Endothelial cell (in vitro differentiated cells): ENCODE results near the gene RBM15. TPM values are rescaled to one million over a fixed set of nuclear protein-coding genes. Genes with fewer than 3 reads are reported as not detected.

Experiments
- DNase-seq: peaks from one replicate; pipeline ENCODE4 v3.0.0; 2021; ENCODE audit warnings: low spot score
- H3K27ac Mint-ChIP-seq: one replicate; pipeline ENCODE4 v1.8.0; 2021; ENCODE audit warnings: mixed read lengths, inconsistent platforms; ENCODE audit not compliant: unreplicated experiment
- H3K27me3 Mint-ChIP-seq: one replicate; pipeline ENCODE4 v1.8.0; 2021; ENCODE audit warnings: mild to moderate bottlenecking, moderate library complexity, mixed read lengths, inconsistent platforms; ENCODE audit not compliant: unreplicated experiment
- H3K36me3 Mint-ChIP-seq: one replicate; pipeline ENCODE4 v1.8.0; 2021; ENCODE audit warnings: mild to moderate bottlenecking, low read depth, mixed read lengths, inconsistent platforms; ENCODE audit not compliant: unreplicated experiment
- H3K4me1 Mint-ChIP-seq: one replicate; pipeline ENCODE4 v1.8.0; 2021; ENCODE audit warnings: mild to moderate bottlenecking, mixed read lengths, inconsistent platforms; ENCODE audit not compliant: unreplicated experiment
- H3K4me3 Mint-ChIP-seq: one replicate; pipeline ENCODE4 v1.8.0; 2021; ENCODE audit warnings: mild to moderate bottlenecking, mixed read lengths, inconsistent platforms; ENCODE audit not compliant: unreplicated experiment
- H3K9me3 Mint-ChIP-seq: one replicate; pipeline ENCODE4 v1.8.0; 2021; ENCODE audit warnings: mixed read lengths, inconsistent platforms; ENCODE audit not compliant: unreplicated experiment
- CTCF ChIP-seq: fragments of 200-600 bp; sonication (generic); IDR thresholded peaks from one replicate; pipeline ENCODE4 v1.5.0; 2021; ENCODE audit warnings: antibody characterized with exemption; ENCODE audit not compliant: unreplicated experiment
- total RNA-seq: library from RNA; stranded (reverse); fragmentation: NEBNext Ultra II Directional; extraction: Animal tissue kit (Norgen Biotek cat#: 25700); gene quantifications from one replicate; pipeline ENCODE4 v1.2.1, GENCODE V29; 2021; ENCODE audit not compliant: unreplicated experiment

RBM15 gene
- total RNA-seq, 1 donor from 2014 or later = 27.6 TPM

GRCh38 chr1:110328274-110328673, 10.9 kb upstream of the RBM15 start:
- TF ChIP-seq CTCF = no peak
- Mint-ChIP-seq H3K9me3 (peaks cover 5% of the 10 kb centered on the region), H3K36me3 (no peaks in the 10 kb centered on the region), H3K4me3 (peak overlapping the region; percentile 2), H3K27me3 (no peaks in the 10 kb centered on the region), H3K27ac (peak overlapping the region; percentile 91), H3K4me1 (peaks cover 10% of the 10 kb centered on the region)
- no peak for DNase-seq

DNA sequence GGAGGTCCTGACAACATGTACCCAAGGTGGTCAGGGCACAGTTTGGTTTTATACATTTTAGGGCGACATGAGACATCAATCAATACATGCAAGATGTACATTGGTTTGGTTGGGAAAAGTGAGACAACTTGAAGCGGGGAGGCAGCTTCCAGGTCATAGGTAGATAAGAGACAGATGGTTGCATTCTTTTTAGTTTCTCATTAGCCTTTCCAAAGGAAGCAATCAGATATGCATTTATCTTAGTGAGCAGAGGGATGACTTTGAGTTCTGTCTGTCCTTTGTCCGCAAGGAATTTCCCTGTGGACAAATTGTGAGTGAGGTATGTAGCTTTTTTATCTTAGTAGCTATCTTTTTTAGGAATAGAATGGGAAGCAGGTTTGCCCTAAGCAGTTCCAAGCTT, 10.5 kb upstream of the RBM15 start:
- Mint-ChIP-seq H3K36me3 (no peaks in the 10 kb centered on the region), H3K27ac (peak overlapping the region; percentile 91), H3K27me3 (no peaks in the 10 kb centered on the region), H3K9me3 (peaks cover 5% of the 10 kb centered on the region), H3K4me3 (peak overlapping the region; percentile 2), H3K4me1 (peaks cover 10% of the 10 kb centered on the region)
- no peak for TF ChIP-seq CTCF
- no peak for DNase-seq

DNA sequence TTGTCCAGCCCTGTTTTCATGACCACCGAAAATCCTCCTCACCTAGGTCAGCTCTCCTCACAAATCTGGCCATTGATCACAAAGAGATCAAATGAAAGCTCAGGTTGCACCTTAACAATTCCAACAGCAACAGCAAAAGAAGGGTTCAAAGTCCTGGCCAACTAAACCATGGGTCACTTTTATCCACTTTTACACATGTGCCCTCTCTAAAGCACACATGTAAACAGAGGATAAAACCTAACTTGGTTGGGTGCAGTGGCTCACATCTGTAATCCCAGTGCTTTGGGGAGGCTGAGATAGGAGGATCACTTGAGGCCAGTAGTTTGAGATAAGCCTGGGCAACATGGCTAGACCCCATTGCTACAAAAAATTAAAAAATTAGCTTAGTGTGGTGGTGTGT, 3.9 kb upstream of the RBM15 start:
- H3K4me1 Mint-ChIP-seq = peaks cover 5% of the 10 kb centered on the region
- no peaks in the 10 kb centered on the region for H3K36me3 Mint-ChIP-seq
- TF ChIP-seq CTCF = no peak
- H3K27me3 Mint-ChIP-seq = peaks cover 2% of the 10 kb centered on the region
- H3K4me3 Mint-ChIP-seq = no peak overlapping the region
- no peak for DNase-seq
- H3K9me3 Mint-ChIP-seq = no peaks in the 10 kb centered on the region
- no peak overlapping the region for H3K27ac Mint-ChIP-seq

DNA sequence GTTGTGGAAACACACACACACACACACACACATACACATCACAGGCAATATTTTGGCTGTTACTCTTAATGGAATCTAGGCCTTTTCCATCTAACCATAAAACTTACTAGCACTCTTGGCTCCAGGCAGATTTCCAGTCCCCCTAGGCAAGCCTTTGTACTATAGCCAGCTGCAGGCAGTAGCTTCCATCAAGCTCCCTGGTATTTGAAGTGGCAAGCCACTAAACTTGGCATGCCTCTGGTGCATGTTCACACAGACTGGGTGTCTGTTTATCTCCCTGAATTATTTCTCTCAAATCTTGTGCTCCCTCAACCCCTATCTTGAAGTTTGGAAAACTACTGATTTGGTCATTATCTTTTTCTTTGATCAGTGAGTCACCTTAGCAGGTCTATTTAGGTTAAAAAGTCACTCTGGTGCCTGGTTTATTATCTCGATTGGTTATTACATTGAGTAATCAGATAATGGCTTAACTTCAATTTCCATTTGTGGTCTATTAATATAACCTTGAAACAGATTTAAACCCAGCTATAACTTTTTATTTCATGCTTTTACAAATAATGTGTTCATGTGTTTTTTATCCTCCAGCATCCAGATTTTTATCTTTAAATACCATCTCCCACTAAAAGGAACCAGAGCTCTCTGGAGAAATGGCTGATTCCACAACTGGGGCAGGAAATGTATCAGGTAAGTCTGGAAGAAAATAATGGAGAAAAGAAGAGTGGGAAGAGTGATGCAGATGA, 2.7 kb upstream of the RBM15 start:
- Mint-ChIP-seq H3K4me1 (peaks cover 15% of the 10 kb centered on the region), H3K27ac (no peak overlapping the region), H3K27me3 (peaks cover 2% of the 10 kb centered on the region), H3K36me3 (no peaks in the 10 kb centered on the region), H3K9me3 (no peaks in the 10 kb centered on the region), H3K4me3 (no peak overlapping the region)
- TF ChIP-seq CTCF = no peak
- DNase-seq = no peak

GRCh38 chr1:110337704-110338308, 1.4 kb upstream of the RBM15 start:
- Mint-ChIP-seq H3K27me3 (peaks cover 2% of the 10 kb centered on the region), H3K36me3 (no peaks in the 10 kb centered on the region), H3K4me3 (peak overlapping the region; percentile 96), H3K4me1 (peaks cover 18% of the 10 kb centered on the region), H3K9me3 (no peaks in the 10 kb centered on the region), H3K27ac (peak overlapping the region; percentile 90)
- no peak for TF ChIP-seq CTCF
- peak; percentile 44 for DNase-seq
